ENCODE results near the gene CC2D1B.
A peak's percentile ranks its signal among the peaks of the same experiment; 100 is the strongest.
"Not testable (repeated sequence)": the region's sequence is repeated elsewhere in the genome, so short reads cannot be mapped to it uniquely, and the experiment has no call there.

CC2D1B gene, protein sequence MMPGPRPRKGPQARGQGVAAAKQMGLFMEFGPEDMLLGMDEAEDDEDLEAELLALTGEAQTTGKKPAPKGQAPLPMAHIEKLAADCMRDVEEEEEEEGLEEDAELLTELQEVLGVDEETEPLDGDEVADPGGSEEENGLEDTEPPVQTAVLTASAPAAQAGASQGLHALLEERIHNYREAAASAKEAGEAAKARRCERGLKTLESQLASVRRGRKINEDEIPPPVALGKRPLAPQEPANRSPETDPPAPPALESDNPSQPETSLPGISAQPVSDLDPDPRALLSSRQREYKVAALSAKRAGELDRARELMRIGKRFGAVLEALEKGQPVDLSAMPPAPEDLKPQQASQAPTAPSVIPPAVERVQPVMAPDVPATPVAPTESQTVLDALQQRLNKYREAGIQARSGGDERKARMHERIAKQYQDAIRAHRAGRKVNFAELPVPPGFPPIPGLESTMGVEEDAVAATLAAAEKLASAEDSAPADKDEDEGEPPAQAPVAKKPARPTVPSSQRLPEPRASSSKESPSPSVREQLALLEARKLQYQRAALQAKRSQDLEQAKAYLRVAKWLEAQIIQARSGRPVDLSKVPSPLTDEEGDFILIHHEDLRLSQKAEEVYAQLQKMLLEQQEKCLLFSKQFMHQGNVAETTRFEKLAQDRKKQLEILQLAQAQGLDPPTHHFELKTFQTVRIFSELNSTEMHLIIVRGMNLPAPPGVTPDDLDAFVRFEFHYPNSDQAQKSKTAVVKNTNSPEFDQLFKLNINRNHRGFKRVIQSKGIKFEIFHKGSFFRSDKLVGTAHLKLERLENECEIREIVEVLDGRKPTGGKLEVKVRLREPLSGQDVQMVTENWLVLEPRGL

DNA sequence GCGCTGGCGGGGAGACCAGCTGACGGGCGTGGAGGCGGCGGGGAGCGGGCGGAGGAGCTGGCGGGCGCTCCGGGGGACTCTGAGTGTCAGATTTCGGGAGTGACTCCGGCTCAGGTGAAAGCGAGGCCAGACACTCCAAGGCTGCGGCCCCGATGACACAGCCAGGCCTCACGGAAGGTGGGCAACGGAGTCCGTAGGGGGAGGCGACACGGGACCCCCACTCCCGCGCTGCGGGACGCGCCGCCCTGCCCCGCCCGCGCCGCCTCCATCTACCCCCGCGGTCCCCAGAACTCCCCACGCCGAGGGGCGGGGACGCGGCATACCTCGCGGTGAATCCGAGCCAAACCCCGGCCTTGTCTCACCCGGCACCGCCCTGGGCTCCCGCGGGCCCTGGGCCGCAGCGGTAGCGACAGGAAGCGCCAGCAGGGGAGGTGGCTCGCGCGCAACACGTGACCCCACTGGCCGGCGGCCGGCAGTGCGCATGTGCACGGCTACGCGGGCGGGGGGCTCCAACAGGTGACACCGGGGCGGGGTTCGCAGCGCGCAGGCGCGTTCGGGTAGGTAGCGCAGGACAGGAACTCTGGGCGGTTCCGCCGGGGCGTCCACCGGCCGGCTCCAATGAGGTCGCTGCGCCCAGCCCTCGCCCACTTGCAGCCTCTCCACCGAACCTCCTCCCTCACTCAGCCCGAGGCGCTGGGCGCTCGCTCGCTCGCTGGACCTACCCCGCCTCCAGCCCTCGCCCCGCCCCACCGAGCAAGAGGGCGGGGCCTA is at the start of gene CC2D1B:
Gene CC2D1B, minus strand, starts transcription at position 460 of the 771 bp plus-strand sequence. CDS start 1,585 bp downstream, outside the sequence.
- DNase-seq (ENCODE audit: low read depth, low spot score) = peak; percentile 99

- DNase-seq (ENCODE audit: low read depth, low spot score) = no peak
These were observed 48.9 kb upstream of the CC2D1B start for GRCh38 chr1:52414942-52415341.

GRCh38 chr1:52413410-52413989 is 47.5 kb upstream of the CC2D1B start:
- no peak for DNase-seq (ENCODE audit: low read depth, low spot score)

DNA sequence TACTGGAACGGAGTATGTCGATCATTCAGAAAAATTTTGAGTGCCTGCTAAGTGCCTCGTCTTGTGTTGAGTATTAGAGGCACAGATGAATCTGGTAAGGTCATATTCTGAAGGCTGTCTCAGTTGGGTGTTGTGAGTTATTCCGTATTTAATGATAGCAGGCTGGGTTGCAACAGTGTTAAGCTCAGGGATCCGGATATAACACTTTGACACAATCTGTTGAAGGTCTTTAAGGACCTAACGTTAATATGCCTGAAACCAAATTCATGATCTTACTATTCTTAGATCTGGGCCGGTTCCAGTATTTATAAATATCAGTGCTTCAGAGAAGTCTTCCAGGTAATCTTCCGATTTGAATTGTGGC is 39.0 kb upstream of the CC2D1B start:
- no peak for DNase-seq (ENCODE audit: low read depth, low spot score)

DNA sequence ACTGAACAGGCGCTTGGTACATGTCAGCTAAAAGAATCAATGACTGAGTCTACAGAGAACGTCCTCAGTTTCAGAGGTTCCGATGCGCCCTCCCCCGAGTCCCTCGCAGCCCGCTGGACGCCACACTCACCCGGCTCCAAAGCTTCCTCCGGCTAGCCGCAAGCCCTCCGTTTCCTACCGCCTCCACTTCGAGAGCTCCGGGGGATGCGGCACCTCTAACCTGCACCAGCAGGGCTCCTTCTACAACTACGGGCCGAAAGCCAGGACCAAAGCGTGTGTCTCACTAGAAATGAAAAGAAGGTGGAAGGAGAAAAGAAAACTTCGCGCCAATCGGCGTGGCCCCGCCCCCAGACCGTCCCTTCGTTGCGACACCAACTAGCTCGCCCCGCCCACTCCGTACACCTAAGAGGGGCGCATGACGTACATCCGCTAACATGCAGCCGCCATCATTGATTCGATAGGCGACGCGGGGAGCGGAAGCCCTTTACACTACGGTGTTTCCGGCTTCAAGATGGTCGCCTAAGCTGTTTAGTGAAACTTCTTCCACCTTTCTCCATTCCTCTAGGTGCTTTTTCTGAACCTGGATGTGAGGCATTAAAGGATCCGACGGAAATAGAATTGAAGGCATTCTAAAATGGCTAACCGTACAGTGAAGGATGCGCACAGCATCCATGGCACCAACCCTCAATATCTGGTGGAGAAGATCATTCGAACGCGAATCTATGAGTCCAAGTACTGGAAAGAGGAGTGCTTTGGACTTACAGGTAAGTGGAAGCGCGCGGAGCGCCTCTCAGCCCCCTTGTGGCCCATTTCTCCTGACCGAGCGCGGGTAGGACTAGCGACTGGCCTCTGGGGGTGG is 38.3 kb upstream of the CC2D1B start, which contains the start of the genes ORC1 and PRPF38A:
Gene ORC1, minus strand, starts transcription at position 308 of the 859 bp plus-strand sequence. CDS start 2,200 bp downstream, outside the sequence.
Gene PRPF38A, plus strand, starts transcription at position 487 of the 859 bp plus-strand sequence. Its CDS starts 148 bp downstream, at position 635.
- DNase-seq (ENCODE audit: low read depth, low spot score) = peak; percentile 95

- no peak for DNase-seq (ENCODE audit: low read depth, low spot score)
These were observed 37.6 kb upstream of the CC2D1B start for GRCh38 chr1:52403566-52404115.

GRCh38 chr1:52402860-52403240 is 36.8 kb upstream of the CC2D1B start:
- DNase-seq (ENCODE audit: low read depth, low spot score) = no peak

- no peak for DNase-seq (ENCODE audit: low read depth, low spot score)
These were observed 34.1 kb upstream of the CC2D1B start for GRCh38 chr1:52400131-52400530.

- no peak for DNase-seq (ENCODE audit: low read depth, low spot score)
These were observed 33.6 kb upstream of the CC2D1B start for GRCh38 chr1:52399629-52400028.

GRCh38 chr1:52393174-52393573 is 27.2 kb upstream of the CC2D1B start:
- no peak for DNase-seq (ENCODE audit: low read depth, low spot score)

DNA sequence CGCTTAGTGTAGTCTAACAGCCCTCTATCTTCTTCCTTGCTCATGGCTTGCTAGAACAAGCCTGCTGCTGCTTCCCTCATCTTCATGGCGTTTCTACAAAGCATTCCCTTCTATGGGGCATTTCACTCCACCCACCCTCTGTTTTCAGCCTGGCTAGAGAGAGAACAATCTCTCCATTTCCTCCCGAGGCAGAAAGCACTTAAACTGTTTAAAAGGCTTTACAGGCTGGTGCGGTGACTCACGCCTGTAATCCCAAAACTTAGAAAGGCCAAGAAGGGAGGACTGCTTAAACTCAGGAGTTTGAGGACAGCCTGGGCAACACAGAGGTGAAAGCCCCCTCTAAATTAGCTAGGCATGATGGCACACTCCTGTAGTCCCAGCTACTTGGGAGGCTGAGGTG is 20.5 kb upstream of the CC2D1B start:
- no peak for DNase-seq (ENCODE audit: low read depth, low spot score)

- no peak for DNase-seq (ENCODE audit: low read depth, low spot score)
These were observed 19.4 kb upstream of the CC2D1B start for GRCh38 chr1:52385376-52385775.

GRCh38 chr1:52369851-52370250 is 3.8 kb upstream of the CC2D1B start:
- not testable (repeated sequence) for DNase-seq (ENCODE audit: low read depth, low spot score)

DNA sequence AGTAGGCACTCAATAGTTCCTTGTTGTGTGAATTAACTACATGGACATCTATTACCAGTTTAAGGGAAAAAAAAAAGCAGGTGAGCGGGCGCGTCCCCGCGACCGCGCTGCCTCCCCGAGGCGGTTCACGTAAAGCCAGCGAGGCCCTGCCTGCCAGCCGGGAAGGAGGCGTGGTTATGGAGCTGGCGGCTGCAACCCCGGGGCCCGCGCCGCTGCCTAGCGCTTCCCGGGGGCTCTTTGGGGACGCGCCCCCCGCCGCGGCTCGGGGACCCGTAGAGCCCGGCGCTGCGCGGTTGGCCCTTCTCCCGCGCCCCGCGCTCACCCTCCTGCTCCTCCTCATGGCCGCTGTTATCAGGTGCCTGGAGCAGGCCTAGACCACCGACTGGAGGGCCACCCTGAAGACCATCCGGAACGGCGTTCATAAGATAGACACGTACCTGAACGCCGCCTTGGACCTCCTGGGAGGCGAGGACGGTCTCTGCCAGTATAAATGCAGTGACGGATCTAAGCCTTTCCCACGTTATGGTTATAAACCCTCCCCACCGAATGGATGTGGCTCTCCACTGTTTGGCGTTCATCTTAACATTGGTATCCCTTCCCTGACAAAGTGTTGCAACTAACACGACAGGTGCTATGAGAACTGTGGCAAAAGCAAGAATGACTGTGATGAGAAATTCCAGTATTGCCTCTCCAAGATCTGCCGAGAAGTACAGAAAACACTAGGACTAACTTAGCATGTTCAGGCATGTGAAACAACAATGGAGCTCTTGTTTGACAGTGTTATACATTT is 2.6 kb upstream of the CC2D1B start:
- DNase-seq (ENCODE audit: low read depth, low spot score) = peak; percentile 22

GRCh38 chr1:52367272-52367671 is 1.3 kb upstream of the CC2D1B start:
- no peak for DNase-seq (ENCODE audit: low read depth, low spot score)

- DNase-seq (ENCODE audit: low read depth, low spot score) = no peak
These were observed 467 bp upstream of the CC2D1B start for GRCh38 chr1:52366517-52366827.

DNA sequence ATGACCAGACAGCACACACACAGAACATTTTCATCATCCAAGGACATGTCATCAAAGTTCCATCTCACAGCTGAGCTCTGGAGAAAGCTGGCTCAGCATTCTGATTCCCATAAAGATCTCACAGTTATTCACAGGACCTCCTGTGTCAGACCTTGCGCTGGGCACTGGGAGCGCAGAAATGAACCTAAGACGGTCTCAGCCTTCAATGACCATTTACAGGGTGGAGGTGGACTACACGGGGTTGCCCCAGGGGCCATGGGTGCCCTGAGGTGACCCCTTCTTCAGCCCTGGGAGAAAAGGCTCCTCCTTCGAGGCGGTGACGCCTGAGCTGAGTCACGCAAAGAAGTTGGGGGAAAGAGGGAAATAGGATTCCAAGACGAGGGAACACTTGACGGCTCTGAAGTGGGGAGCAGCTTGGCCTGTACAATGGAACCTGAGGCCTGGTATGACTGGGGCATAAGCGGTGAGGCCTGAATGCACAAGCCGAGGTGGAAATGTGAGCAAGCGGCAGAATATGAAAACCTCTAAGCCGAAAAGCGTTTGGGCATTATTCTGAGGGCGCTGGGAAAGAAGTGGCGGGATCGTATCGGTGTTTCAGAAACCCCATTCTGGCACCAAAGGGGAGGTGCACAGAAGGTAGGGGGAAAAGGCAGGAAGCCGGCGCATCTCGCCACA is 797 bp downstream of the CC2D1B start:
- no peak for DNase-seq (ENCODE audit: low read depth, low spot score)

DNA sequence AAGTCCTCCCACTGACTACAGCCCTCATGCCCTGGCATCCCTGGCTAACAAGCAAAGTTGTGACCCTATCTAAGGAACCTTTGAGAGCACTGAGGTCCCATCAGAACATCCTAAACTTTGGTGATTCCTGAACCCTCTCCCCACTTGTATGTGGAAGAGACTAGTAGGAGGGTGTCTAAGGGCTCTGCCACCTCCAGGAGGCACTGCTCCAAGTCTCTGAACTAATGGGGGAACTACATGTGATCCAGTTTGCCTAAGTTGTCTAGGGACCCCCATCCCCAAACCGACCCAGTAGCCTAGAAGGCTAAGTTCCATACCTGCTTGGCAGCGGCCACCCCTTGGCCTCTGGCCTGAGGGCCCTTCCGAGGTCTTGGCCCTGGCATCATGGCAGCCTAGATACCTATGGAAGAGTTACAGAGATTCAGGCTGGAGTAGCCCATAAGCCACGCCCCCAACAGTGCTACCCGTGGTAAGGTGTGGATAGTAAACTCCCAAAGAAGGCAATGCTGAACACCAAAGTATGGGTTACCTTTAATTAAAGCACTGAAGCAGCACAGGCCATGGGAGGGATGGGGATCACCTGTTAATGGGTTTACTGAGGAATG is 1.7 kb downstream of the CC2D1B start:
- DNase-seq (ENCODE audit: low read depth, low spot score) = no peak

DNA sequence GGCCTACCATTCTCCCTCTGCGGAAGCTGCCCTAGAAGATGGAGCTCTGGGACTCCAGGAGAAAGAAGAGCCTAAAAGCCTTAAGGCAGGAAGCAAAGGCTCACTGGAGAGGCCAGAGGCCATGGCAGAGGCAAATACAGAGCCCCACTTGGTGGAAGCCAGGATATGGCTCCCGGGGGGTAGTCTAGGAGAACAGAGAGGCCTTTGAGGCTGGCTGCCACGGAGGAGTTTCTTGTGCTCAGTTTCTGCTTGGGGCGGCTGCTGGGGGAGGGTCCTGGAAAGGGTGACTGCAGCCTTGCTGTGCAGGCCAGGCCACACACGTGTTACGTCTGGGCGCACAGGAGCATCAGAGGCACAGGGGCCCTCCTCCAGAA is 5.4 kb downstream of the CC2D1B start:
- no peak for DNase-seq (ENCODE audit: low read depth, low spot score)

Data from activated naive CD8-positive, alpha-beta T cell treated with anti-CD3 and anti-CD28 coated beads, Interleukin-2, amount 50 U/mL, for 16 hours (primary cell).